Keratinocyte (primary cell): Measurements from ENCODE around the gene DOK6. TPM values are rescaled to one million over a fixed set of nuclear protein-coding genes. Genes with fewer than 3 reads are reported as not detected.

Experiments
- DNase-seq: peaks from one replicate; pipeline ENCODE4 v3.0.0-alpha.2; 2011; ENCODE audit warnings: low read depth, missing footprints, low spot score
- FAIRE-seq: peaks from 2 replicates; lab custom pipeline; 2011; peaks lifted over from hg19 to GRCh38; lab: Jason Lieb, UNC
- H2AFZ ChIP-seq: 2 replicates; pipeline ENCODE4 v1.6.0; 2012; ENCODE audit warnings: low read length, control low read depth, inconsistent platforms; ENCODE audit not compliant: control insufficient read depth
- H3K27ac ChIP-seq: 2 replicates; pipeline ENCODE4 v1.5.1; 2011; ENCODE audit warnings: low read length; ENCODE audit not compliant: control insufficient read depth, insufficient read depth
- H3K27me3 ChIP-seq: 3 replicates; pipeline ENCODE4 v1.6.0; 2011; ENCODE audit warnings: low read length; ENCODE audit not compliant: control insufficient read depth, insufficient read depth; ENCODE audit errors: extremely low read depth
- H3K36me3 ChIP-seq, 2 experiments: 2 replicates in 1 of 2; 3 replicates in 1 of 2; pipeline ENCODE4 v1.5.1; 2011; ENCODE audit warnings: low read length in 2 of 2, mild to moderate bottlenecking in 1 of 2; ENCODE audit not compliant: control insufficient read depth in 2 of 2, insufficient read depth in 2 of 2; ENCODE audit errors: extremely low read depth in 1 of 2
- H3K4me1 ChIP-seq: 3 replicates; pipeline ENCODE4 v1.5.1; 2011; ENCODE audit warnings: low read length; ENCODE audit not compliant: control insufficient read depth, insufficient read depth; ENCODE audit errors: extremely low read depth
- H3K4me2 ChIP-seq: 3 replicates; pipeline ENCODE4 v1.6.0; 2011; ENCODE audit warnings: low read depth, low read length; ENCODE audit not compliant: control insufficient read depth, insufficient read depth; ENCODE audit errors: extremely low read depth
- H3K4me3 ChIP-seq, 3 experiments: fragments of 200-600 bp in 1 of 3; sonication (generic) in 1 of 3; 2 replicates in 2 of 3; 3 replicates in 1 of 3; pipeline ENCODE4 v1.5.1; 2011 to 2016; ENCODE audit warnings: low read length in 3 of 3, mild to moderate bottlenecking in 3 of 3, control low read depth in 2 of 3, inconsistent platforms in 1 of 3, low read depth in 1 of 3, mixed read lengths in 1 of 3, mixed run types in 1 of 3, moderate library complexity in 1 of 3; ENCODE audit not compliant: control insufficient read depth in 2 of 3, insufficient read depth in 2 of 3; ENCODE audit errors: extremely low read depth in 1 of 3
- H3K79me2 ChIP-seq: 2 replicates; pipeline ENCODE4 v1.6.0; 2012; ENCODE audit warnings: low read length; ENCODE audit not compliant: control insufficient read depth, insufficient read depth
- H3K9ac ChIP-seq: 3 replicates; pipeline ENCODE4 v1.6.0; 2011; ENCODE audit warnings: low read length; ENCODE audit not compliant: control insufficient read depth, insufficient read depth; ENCODE audit errors: extremely low read depth
- H3K9me1 ChIP-seq: 3 replicates; pipeline ENCODE4 v1.6.0; 2011; ENCODE audit warnings: low read length; ENCODE audit not compliant: control insufficient read depth, insufficient read depth; ENCODE audit errors: extremely low read depth
- H3K9me3 ChIP-seq: 2 replicates; pipeline ENCODE4 v1.5.1; 2012; ENCODE audit warnings: low read depth, low read length; ENCODE audit not compliant: control insufficient read depth
- H4K20me1 ChIP-seq: 3 replicates; pipeline ENCODE4 v1.6.0; 2011; ENCODE audit warnings: low read length; ENCODE audit not compliant: control insufficient read depth, insufficient read depth; ENCODE audit errors: extremely low read depth
- EZH2 ChIP-seq: IDR thresholded peaks from one replicate; pipeline ENCODE4 v1.6.1; 2012; ENCODE audit warnings: inconsistent platforms, mild to moderate bottlenecking, low read length, moderate library complexity
- dilution Hi-C: fragments of 300-500 bp; cut with MboI; formaldehyde crosslinking; loops from one replicate; pipeline ENCODE4 v1.7.0; 2020; ENCODE audit warnings: low sequenced_read_pairs; ENCODE audit not compliant: extremely low pct_ligation_motif_present
- polyA plus RNA-seq, 5 experiments: library from polyadenylated mRNA; depleted of rRNA in 3 of 5; stranded (reverse) in 3 of 5; stranded (forward) in 1 of 5; unstranded in 1 of 5; fragments of >200 nt; gene quantifications; 1 replicate in 1 of 5; 2 replicates in 3 of 5; 3 replicates in 1 of 5; pipeline versions ENCODE4 v1.2.1 to v1.2.3, GENCODE V29; 2011 to 2012; ENCODE audit warnings: missing spikeins in 2 of 5, low read depth in 1 of 5, low replicate concordance in 1 of 5
- TF ChIP-seq, protein P1 (sequence below), 3 experiments: IDR thresholded peaks in 1 of 3; conservative IDR thresholded peaks in 1 of 3; optimal IDR thresholded peaks in 1 of 3; 2 replicates in 2 of 3; 3 replicates in 1 of 3; pipeline versions ENCODE3 to v1.5.1; 2011; ENCODE audit warnings: low read length in 3 of 3, mild to moderate bottlenecking in 3 of 3, moderate library complexity in 2 of 3, control low read depth in 1 of 3, inconsistent platforms in 1 of 3; ENCODE audit not compliant: insufficient read depth in 2 of 3; ENCODE audit errors: extremely low read depth in 1 of 3

The DOK6 gene
- polyA plus RNA-seq, 1 donor (not counting 4 experiments of a cell fraction or from before 2014, with no cell fraction given): not detected

DNA sequence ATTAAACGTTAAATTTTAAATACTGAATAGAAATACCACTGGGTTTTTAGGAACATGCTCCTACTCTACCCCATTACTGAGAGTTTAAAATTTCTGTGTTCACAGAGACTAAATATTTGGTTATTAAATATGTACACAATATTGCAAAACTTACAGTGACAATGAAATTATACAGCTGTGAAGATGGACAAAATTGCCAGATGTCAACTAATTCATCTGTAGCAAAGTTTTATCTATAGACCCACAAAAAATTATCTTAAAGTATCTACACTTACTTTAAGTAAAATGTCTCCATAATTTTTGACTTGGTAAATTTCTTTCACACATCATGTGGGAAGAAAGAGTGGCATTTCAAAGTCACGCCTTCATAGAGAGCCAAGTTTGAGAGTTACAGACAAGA is 333.8 kb downstream of the DOK6 start:
- no peaks in the 10 kb centered on the region for H4K20me1 ChIP-seq
- H3K79me2 ChIP-seq: no peaks in the 10 kb centered on the region
- H3K4me3 ChIP-seq: no peak overlapping the region
- H3K4me1 ChIP-seq: no peaks in the 10 kb centered on the region
- no peak overlapping the region for H3K4me2 ChIP-seq
- no peaks in the 10 kb centered on the region for H3K27me3 ChIP-seq
- H2AFZ ChIP-seq: no peak overlapping the region
- no peak overlapping the region for H3K27ac ChIP-seq
- no peaks in the 10 kb centered on the region for H3K36me3 ChIP-seq
- no peaks in the 10 kb centered on the region for H3K9me3 ChIP-seq
- TF ChIP-seq, protein P1, sequence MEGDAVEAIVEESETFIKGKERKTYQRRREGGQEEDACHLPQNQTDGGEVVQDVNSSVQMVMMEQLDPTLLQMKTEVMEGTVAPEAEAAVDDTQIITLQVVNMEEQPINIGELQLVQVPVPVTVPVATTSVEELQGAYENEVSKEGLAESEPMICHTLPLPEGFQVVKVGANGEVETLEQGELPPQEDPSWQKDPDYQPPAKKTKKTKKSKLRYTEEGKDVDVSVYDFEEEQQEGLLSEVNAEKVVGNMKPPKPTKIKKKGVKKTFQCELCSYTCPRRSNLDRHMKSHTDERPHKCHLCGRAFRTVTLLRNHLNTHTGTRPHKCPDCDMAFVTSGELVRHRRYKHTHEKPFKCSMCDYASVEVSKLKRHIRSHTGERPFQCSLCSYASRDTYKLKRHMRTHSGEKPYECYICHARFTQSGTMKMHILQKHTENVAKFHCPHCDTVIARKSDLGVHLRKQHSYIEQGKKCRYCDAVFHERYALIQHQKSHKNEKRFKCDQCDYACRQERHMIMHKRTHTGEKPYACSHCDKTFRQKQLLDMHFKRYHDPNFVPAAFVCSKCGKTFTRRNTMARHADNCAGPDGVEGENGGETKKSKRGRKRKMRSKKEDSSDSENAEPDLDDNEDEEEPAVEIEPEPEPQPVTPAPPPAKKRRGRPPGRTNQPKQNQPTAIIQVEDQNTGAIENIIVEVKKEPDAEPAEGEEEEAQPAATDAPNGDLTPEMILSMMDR (optimal IDR thresholded peaks at IDR 0.05 in 1 of 3, IDR thresholded peaks at IDR 0.05 in 1 of 3, conservative IDR thresholded peaks at IDR 0.05 in 1 of 3; ENCODE audit: extremely low read depth in 1 of 3, insufficient read depth in 2 of 3, low read length in 3 of 3): no peak
- TF ChIP-seq EZH2: no peak
- no peak for DNase-seq
- H3K9ac ChIP-seq: no peak overlapping the region
- no peak for FAIRE-seq
- H3K9me1 ChIP-seq: no peaks in the 10 kb centered on the region
- dilution Hi-C loops: no loop called here

DNA sequence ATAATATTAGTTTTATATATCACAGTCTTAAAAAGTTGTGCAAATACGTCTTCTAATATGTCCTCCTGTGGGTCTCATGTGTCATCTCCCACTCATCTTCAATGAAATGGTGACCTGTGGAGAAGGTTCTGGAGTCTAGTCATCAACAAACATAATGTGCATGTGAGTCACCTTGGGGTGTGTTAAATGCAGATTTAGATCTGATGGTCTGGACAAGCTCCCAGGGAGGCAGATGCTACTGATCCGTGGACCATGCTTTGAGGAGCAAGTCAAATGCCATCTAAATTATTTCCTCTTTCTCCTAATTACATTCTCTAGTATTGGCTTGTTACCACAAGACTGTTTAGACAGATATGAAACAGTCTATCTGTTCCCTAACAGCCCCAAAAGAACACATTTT is 336.0 kb downstream of the DOK6 start:
- Histone ChIP-seq H4K20me1 (no peaks in the 10 kb centered on the region), H3K9me3 (no peaks in the 10 kb centered on the region), H3K27ac (no peak overlapping the region), H2AFZ (no peak overlapping the region), H3K27me3 (no peaks in the 10 kb centered on the region), H3K9me1 (no peaks in the 10 kb centered on the region), H3K79me2 (no peaks in the 10 kb centered on the region), H3K4me3 (no peak overlapping the region), H3K9ac (no peak overlapping the region), H3K36me3 (no peaks in the 10 kb centered on the region), H3K4me1 (no peaks in the 10 kb centered on the region), H3K4me2 (no peak overlapping the region)
- dilution Hi-C loops: no loop called here
- TF ChIP-seq, protein P1 (optimal IDR thresholded peaks at IDR 0.05 in 1 of 3, IDR thresholded peaks at IDR 0.05 in 1 of 3, conservative IDR thresholded peaks at IDR 0.05 in 1 of 3; ENCODE audit: extremely low read depth in 1 of 3, insufficient read depth in 2 of 3, low read length in 3 of 3): no peak
- no peak for TF ChIP-seq EZH2
- DNase-seq: no peak
- no peak for FAIRE-seq
